Esophagus muscularis mucosa (tissue), 4 donors: ENCODE data around the gene ERGIC2. TPM values are rescaled to one million over a fixed set of nuclear protein-coding genes. Genes with fewer than 3 reads are reported as not detected.
"Not testable (repeated sequence)": the region's sequence is repeated elsewhere in the genome, so short reads cannot be mapped to it uniquely, and the experiment has no call there.

Source experiments
- DNase-seq: peaks from one replicate; pipeline ENCODE4 v3.0.0-alpha.2; 2017; ENCODE audit errors: extremely low spot score
- H3K27ac ChIP-seq, 4 donors: fragments of 200-600 bp; sonication (generic); replicated peaks in 1 of 4; 1 replicate in 3 of 4; 2 replicates in 1 of 4; pipeline ENCODE4 v1.5.1; 2016 to 2019; ENCODE audit warnings: mild to moderate bottlenecking in 1 of 4
- H3K27me3 ChIP-seq, 4 donors: fragments of 200-600 bp; sonication (generic); one replicate each; pipeline versions ENCODE4 v1.5.1 to v1.6.0; 2016 to 2019
- H3K36me3 ChIP-seq, 4 donors: fragments of 200-600 bp; sonication (generic); one replicate each; pipeline ENCODE4 v1.5.1; 2016 to 2019
- H3K4me1 ChIP-seq, 4 donors: fragments of 200-600 bp; sonication (generic); one replicate each; pipeline ENCODE4 v1.5.1; 2016 to 2019
- H3K4me3 ChIP-seq, 4 donors: fragments of 200-600 bp; sonication (generic); 1 replicate in 2 of 4; 2 replicates in 2 of 4; pipeline ENCODE4 v1.5.1; 2016 to 2019; ENCODE audit warnings: mild to moderate bottlenecking in 4 of 4, moderate library complexity in 1 of 4
- H3K9me3 ChIP-seq, 4 donors: fragments of 200-600 bp; sonication (generic); 1 replicate in 3 of 4; 2 replicates in 1 of 4; pipeline ENCODE4 v1.5.1; 2016 to 2019
- CTCF ChIP-seq, 3 experiments: fragments of 200-600 bp in 2 of 3; fragments of 450-650 bp in 1 of 3; sonication (generic) in 2 of 3; IDR thresholded peaks; one replicate each; pipeline ENCODE4 v1.5.1; 2017 to 2019; ENCODE audit warnings: antibody characterized with exemption in 3 of 3, mild to moderate bottlenecking in 2 of 3, moderate library complexity in 1 of 3
- EP300 ChIP-seq: sonication (generic); formaldehyde crosslinking; IDR thresholded peaks from one replicate; pipeline ENCODE4 v1.6.1; 2017; ENCODE audit warnings: antibody characterized with exemption
- POLR2A ChIP-seq: fragments of 450-650 bp; IDR thresholded peaks from one replicate; pipeline ENCODE4 v1.6.1; 2017; ENCODE audit warnings: antibody characterized with exemption, moderate library complexity, mild to moderate bottlenecking, low read depth
- POLR2AphosphoS5 ChIP-seq, 2 donors: sonication (generic); formaldehyde crosslinking; IDR thresholded peaks; one replicate each; pipeline ENCODE4 v1.6.1; 2017; ENCODE audit warnings: antibody characterized with exemption in 2 of 2
- WGBS: methylation state at CpG from one replicate; pipeline ENCODE4 v1.1.5; 2018; 5-methylcytosine and 5-hydroxymethylcytosine counted together
- intact Hi-C: fragments of 100-400 bp; cut with DNase I; formaldehyde crosslinking; loops from one replicate; pipeline ENCODE4 v1.15.1; 2023
- total RNA-seq, 4 donors: library from RNA; depleted of rRNA; stranded (reverse); fragments of >200 nt; gene quantifications; one replicate each; pipeline versions ENCODE4 v1.1.0 to v1.2.1, GENCODE V29; 2016

ERGIC2 gene
- total RNA-seq, 4 donors from 2014 or later, result 27.2 to 86.8 (median 64.6) TPM

- 75% methylated on average over 3 of the region's 3 CpGs for WGBS
- intact Hi-C loops, result no loop called here
- H3K27me3 ChIP-seq, result no peaks in the 10 kb centered on the region
- no peak overlapping the region for H3K4me3 ChIP-seq
- TF ChIP-seq POLR2AphosphoS5 (IDR thresholded peaks at IDR 0.05) (no peak), EP300 (no peak)
- no peaks in the 10 kb centered on the region for H3K4me1 ChIP-seq
- no peak for DNase-seq
- H3K27ac ChIP-seq, result no peak overlapping the region
- H3K36me3 ChIP-seq, result no peaks in the 10 kb centered on the region
- H3K9me3 ChIP-seq, result no peaks in the 10 kb centered on the region
Observed at GRCh38 chr12:29396774-29397173, 15.8 kb upstream of the ERGIC2 start.

DNA sequence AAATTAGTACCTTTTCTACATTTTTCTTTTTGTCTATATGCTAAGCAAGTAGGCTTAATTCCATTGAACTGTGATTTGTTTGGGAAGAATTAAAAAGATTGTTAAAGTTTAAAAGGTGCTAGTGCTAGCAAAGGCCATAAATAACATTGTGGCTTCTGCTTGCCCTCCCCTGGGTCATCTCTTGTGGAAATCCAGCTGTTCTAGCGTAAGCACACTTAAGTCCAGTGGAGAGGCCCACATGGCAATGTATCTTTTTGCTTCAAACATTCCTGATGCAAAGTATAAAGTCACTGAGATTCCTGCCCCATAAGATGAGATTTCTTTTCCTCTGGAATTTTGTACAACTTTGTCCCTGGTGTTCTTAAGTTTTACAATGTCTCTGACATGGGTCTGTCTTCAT is 14.4 kb upstream of the ERGIC2 start:
- no peak for TF ChIP-seq EP300
- no peak for TF ChIP-seq POLR2AphosphoS5 (IDR thresholded peaks at IDR 0.05)
- no peak for TF ChIP-seq POLR2A
- H3K27me3 ChIP-seq, result no peaks in the 10 kb centered on the region
- no peak overlapping the region for H3K27ac ChIP-seq
- WGBS, result 77% methylated on average over 1 of the region's 1 CpG
- H3K4me3 ChIP-seq, result no peak overlapping the region
- H3K9me3 ChIP-seq, result no peaks in the 10 kb centered on the region
- DNase-seq, result no peak
- H3K4me1 ChIP-seq, result no peaks in the 10 kb centered on the region
- intact Hi-C loops, result no loop called here
- no peaks in the 10 kb centered on the region for H3K36me3 ChIP-seq

DNA sequence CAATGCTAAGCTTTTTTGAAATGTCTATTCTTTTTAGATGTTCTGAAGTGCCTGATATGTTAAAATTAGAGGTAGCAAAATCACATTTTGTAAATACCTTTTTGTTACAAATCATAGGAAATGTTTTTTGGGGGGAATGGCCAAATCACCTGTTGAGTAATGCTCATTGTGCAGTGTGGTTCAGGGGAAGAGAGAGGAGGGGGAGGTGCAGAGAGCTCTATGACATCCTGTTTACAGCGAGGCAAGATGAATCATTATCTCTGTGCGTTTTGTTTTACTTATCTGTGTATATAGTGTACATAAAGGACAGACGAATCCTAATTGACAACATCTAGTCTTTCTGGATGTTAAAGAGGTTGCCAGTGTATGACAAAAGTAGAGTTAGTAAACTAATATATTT is 9.4 kb upstream of the ERGIC2 start:
- intact Hi-C loops, H3K4me1 ChIP-seq: not testable (repeated sequence)
- 27% methylated on average over 3 of the region's 3 CpGs for WGBS

GRCh38 chr12:29389295-29389919 is 8.4 kb upstream of the ERGIC2 start:
- Histone ChIP-seq H3K4me3 (no peak overlapping the region), H3K4me1 (no peaks in the 10 kb centered on the region), H3K27ac (no peak overlapping the region), H3K36me3 (no peaks in the 10 kb centered on the region), H3K27me3 (no peaks in the 10 kb centered on the region), H3K9me3 (no peaks in the 10 kb centered on the region)
- WGBS, result 95% methylated on average over 27 of the region's 65 CpGs
- TF ChIP-seq CTCF (IDR thresholded peaks at IDR 0.05) (no peak), POLR2A (no peak)
- intact Hi-C loops, result no loop called here
- DNase-seq, result no peak

More for the DNA sequence above, 9.4 kb upstream of the ERGIC2 start:
- not testable (repeated sequence) for H3K27ac ChIP-seq, H3K36me3 ChIP-seq, H3K9me3 ChIP-seq, H3K4me3 ChIP-seq, H3K27me3 ChIP-seq, DNase-seq

DNA sequence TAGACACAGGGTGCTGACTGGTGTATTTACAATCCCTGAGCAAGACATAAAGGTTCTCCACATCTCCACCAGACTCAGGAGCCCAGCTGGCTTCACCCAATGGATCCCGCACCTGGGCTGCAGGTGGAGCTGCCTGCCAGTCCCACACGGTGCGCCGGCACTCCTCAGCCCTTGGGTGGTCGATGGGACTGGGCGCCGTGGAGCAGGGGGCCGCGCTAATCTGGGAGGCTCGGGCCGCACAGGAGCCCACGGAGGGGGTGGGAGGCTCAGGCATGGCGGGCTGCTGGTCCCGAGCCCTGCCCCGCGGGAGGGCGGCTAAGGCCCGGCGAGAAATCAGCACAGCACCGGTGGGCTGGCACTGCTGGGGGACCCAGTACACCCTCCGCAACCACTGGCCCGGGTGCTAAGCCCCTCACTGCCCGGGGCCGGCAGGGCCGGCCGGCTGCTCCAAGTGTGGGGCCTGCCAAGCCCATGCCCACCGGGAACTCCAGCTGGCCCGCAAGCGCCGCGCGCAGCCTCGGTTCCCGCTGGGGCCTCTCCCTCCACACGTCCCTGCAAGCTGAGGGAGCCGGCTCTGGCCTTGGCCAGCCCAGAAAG is 5.2 kb upstream of the ERGIC2 start:
- H3K36me3 ChIP-seq, H3K9me3 ChIP-seq, intact Hi-C loops, H3K4me3 ChIP-seq, H3K27ac ChIP-seq, DNase-seq, H3K27me3 ChIP-seq, H3K4me1 ChIP-seq: not testable (repeated sequence)
- 96% methylated on average over 5 of the region's 36 CpGs for WGBS

DNA sequence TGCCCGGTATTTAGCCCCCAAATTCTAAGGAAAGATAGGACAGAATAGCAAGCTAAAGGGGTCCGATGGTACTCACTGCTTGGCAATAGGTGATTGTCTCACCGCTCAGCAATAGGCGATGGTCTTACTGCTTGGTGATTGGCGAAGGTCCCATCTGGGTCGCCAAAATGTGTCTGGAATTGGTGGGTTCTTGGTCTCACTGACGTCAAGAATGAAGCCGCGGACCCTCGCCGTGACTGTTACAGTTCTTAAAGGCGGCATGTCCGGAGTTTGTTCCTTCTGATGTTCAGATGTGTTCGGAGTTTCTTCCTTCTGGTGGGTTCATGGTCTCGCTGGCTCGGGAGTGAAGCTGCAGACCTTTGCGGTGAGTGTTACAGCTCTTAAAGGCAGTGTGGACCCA is 4.2 kb upstream of the ERGIC2 start:
- intact Hi-C loops, H3K36me3 ChIP-seq: not testable (repeated sequence)

GRCh38 chr12:29382251-29382650 is 1.3 kb upstream of the ERGIC2 start:
- DNase-seq, result no peak
- Histone ChIP-seq H3K27ac (no peak overlapping the region), H3K27me3 (no peaks in the 10 kb centered on the region), H3K4me1 (peaks cover 12 to 23% (median 14%) of the 10 kb centered on the region in 4 donors), H3K9me3 (no peaks in the 10 kb centered on the region), H3K4me3 (no peak overlapping the region), H3K36me3 (peaks cover 0 to 5% (median 0%) of the 10 kb centered on the region in 4 donors)
- intact Hi-C loops, result no loop called here
- no peak for TF ChIP-seq CTCF (IDR thresholded peaks at IDR 0.05)
- no peak for TF ChIP-seq POLR2AphosphoS5 (IDR thresholded peaks at IDR 0.05)
- no peak for TF ChIP-seq EP300
- no peak for TF ChIP-seq POLR2A
- 93% methylated on average over 2 of the region's 2 CpGs for WGBS

More for the DNA sequence above, 4.2 kb upstream of the ERGIC2 start:
- not testable (repeated sequence) for H3K4me1 ChIP-seq, DNase-seq, H3K27me3 ChIP-seq, H3K9me3 ChIP-seq, H3K4me3 ChIP-seq, H3K27ac ChIP-seq
- WGBS, result 97% methylated on average over 17 of the region's 17 CpGs
